ENCODE measurements around the gene C9orf50.

The C9orf50 gene

GRCh38 chr9:129656795-129657390 lies 36.0 kb upstream of the C9orf50 start:
- no peak for DNase-seq
- no peaks in the 10 kb centered on the region for H3K27me3 ChIP-seq
- no peak for TF ChIP-seq CTCF (IDR thresholded peaks at IDR 0.05)
- intact Hi-C loops (cut with DNase I; ENCODE audit: low total_unique reads) = no loop called here
- no peak overlapping the region for H3K27ac ChIP-seq
- H3K4me3 ChIP-seq = no peak overlapping the region
- H3K4me1 ChIP-seq = no peaks in the 10 kb centered on the region
- H3K36me3 ChIP-seq = no peaks in the 10 kb centered on the region
- no peaks in the 10 kb centered on the region for H3K9me3 ChIP-seq

- no peaks in the 10 kb centered on the region for H3K36me3 ChIP-seq
- peaks cover 0 to 4% (median 1%) of the 10 kb centered on the region in 4 donors for H3K4me1 ChIP-seq
- no peaks in the 10 kb centered on the region for H3K27me3 ChIP-seq
- H3K4me3 ChIP-seq = no peak overlapping the region
- TF ChIP-seq CTCF (IDR thresholded peaks at IDR 0.05) = no peak
- H3K9me3 ChIP-seq = no peaks in the 10 kb centered on the region
- intact Hi-C loops (cut with DNase I; ENCODE audit: low total_unique reads) = no loop called here
- H3K27ac ChIP-seq = no peak overlapping the region
- no peak for DNase-seq
These were observed 34.8 kb upstream of the C9orf50 start for GRCh38 chr9:129655696-129656095.

GRCh38 chr9:129655154-129655553 lies 34.3 kb upstream of the C9orf50 start:
- H3K9me3 ChIP-seq = no peaks in the 10 kb centered on the region
- H3K36me3 ChIP-seq = no peaks in the 10 kb centered on the region
- no peak overlapping the region for H3K27ac ChIP-seq
- intact Hi-C loops (cut with DNase I; ENCODE audit: low total_unique reads) = no loop called here
- H3K4me3 ChIP-seq = no peak overlapping the region
- peaks cover 0 to 9% (median 3%) of the 10 kb centered on the region in 4 donors for H3K4me1 ChIP-seq
- no peaks in the 10 kb centered on the region for H3K27me3 ChIP-seq
- no peak for TF ChIP-seq CTCF (IDR thresholded peaks at IDR 0.05)
- DNase-seq = no peak

- intact Hi-C loops (cut with DNase I; ENCODE audit: low total_unique reads) = no loop called here
- no peaks in the 10 kb centered on the region for H3K36me3 ChIP-seq
- no peak overlapping the region for H3K4me3 ChIP-seq
- peaks cover 0 to 15% (median 6%) of the 10 kb centered on the region in 4 donors for H3K4me1 ChIP-seq
- no peak overlapping the region for H3K27ac ChIP-seq
- DNase-seq = no peak
- no peak for TF ChIP-seq CTCF (IDR thresholded peaks at IDR 0.05)
- no peaks in the 10 kb centered on the region for H3K27me3 ChIP-seq
- H3K9me3 ChIP-seq = no peaks in the 10 kb centered on the region
These were observed 33.7 kb upstream of the C9orf50 start for GRCh38 chr9:129654554-129655040.

GRCh38 chr9:129653823-129654553 lies 33.1 kb upstream of the C9orf50 start:
- no peak for DNase-seq
- intact Hi-C loops (cut with DNase I; ENCODE audit: low total_unique reads) = no loop called here

More at GRCh38 chr9:129653823-129654553, 33.1 kb upstream of the C9orf50 start:
- H3K36me3 ChIP-seq = no peaks in the 10 kb centered on the region
- peaks cover 0 to 21% (median 9%) of the 10 kb centered on the region in 4 donors for H3K4me1 ChIP-seq
- H3K4me3 ChIP-seq = no peak overlapping the region
- H3K27ac ChIP-seq = no peak overlapping the region
- TF ChIP-seq CTCF (IDR thresholded peaks at IDR 0.05) = no peak
- no peaks in the 10 kb centered on the region for H3K27me3 ChIP-seq
- no peaks in the 10 kb centered on the region for H3K9me3 ChIP-seq
